GF-D8 (cell line): Measurements from ENCODE around the gene UNC45A.
"Not testable (repeated sequence)": the region's sequence is repeated elsewhere in the genome, so short reads cannot be mapped to it uniquely, and the experiment has no call there.

Experiments
- DNase-seq: peaks from one replicate; lab custom pipeline; 2025; lab: John Stamatoyannopoulos, UW

The UNC45A gene, protein sequence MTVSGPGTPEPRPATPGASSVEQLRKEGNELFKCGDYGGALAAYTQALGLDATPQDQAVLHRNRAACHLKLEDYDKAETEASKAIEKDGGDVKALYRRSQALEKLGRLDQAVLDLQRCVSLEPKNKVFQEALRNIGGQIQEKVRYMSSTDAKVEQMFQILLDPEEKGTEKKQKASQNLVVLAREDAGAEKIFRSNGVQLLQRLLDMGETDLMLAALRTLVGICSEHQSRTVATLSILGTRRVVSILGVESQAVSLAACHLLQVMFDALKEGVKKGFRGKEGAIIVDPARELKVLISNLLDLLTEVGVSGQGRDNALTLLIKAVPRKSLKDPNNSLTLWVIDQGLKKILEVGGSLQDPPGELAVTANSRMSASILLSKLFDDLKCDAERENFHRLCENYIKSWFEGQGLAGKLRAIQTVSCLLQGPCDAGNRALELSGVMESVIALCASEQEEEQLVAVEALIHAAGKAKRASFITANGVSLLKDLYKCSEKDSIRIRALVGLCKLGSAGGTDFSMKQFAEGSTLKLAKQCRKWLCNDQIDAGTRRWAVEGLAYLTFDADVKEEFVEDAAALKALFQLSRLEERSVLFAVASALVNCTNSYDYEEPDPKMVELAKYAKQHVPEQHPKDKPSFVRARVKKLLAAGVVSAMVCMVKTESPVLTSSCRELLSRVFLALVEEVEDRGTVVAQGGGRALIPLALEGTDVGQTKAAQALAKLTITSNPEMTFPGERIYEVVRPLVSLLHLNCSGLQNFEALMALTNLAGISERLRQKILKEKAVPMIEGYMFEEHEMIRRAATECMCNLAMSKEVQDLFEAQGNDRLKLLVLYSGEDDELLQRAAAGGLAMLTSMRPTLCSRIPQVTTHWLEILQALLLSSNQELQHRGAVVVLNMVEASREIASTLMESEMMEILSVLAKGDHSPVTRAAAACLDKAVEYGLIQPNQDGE

DNA sequence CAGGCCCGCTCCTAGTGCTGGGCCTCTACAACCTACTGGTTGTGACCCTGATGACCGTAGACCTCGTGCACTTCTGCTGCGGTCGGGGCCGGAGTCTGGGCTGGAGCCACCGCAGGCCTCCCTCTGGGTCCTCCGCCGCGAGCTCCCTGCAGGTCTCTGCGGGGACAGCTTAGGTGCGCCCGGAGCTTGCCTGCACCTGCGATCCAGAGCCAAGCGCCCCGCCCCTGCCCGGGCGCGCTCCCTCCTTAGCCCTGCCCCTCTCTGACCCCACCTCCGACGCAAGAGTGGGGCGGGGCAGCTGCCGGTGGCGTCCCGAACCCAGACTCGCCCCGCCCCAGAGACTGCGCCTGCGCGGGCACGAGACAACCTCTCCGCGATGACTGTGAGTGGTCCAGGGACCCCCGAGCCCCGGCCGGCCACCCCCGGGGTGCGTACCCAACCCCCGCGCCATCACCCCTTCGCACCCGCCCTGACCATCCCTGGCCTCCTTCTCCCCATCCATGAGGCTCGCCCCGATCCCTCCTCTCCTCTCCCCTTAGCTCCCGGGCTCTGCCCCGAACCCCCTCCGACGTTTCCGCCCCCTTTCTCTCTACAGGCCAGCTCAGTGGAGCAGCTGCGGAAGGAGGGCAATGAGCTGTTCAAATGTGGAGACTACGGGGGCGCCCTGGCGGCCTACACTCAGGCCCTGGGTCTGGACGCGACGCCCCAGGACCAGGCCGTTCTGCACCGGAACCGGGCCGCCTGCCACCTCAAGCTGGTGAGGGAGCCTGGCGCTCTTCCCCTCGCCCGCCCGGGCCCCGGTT, at the start of gene UNC45A:
Gene UNC45A, plus strand, starts transcription at position 337 of the 803 bp plus-strand sequence. Its CDS starts 40 bp downstream, at position 377.
- DNase-seq, result peak; percentile 52

GRCh38 chr15:90885432-90886290, 49.4 kb upstream of the UNC45A start:
- DNase-seq, result peak; percentile 70

DNA sequence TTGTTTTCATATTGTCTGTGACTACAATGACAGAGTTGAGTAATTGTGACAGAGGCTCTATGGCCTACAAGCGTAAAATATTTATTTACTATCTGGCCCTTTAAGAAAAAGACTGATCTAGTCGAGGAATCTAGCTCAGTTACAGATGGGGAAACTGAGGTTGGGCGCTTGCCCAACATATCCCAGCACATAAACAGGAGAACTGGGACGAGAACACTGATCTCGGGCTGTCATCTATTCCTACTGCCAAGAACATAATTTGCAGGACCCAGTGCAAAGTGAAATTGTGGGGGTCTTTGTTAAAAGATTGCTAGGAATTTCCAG, 48.8 kb upstream of the UNC45A start:
- DNase-seq, result no peak

- no peak for DNase-seq
Observed at GRCh38 chr15:90887037-90887481, 48.0 kb upstream of the UNC45A start.

DNA sequence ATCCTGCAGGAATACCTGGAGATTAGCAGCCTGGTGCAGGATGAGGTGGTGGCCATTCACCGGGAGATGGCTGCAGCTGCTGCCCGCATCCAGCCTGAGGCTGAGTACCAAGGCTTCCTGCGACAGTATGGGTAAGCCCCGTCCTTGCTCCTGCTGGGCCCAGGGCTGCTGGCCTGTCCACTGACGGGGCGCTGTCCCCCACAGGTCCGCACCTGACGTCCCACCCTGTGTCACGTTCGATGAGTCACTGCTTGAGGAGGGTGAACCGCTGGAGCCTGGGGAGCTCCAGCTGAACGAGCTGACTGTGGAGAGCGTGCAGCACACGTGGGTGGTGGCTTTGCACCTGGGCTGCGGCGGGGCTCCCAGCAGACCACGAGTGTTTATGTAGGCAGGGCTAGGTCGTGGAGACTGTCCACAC, 45.8 kb upstream of the UNC45A start:
- DNase-seq, result no peak

DNA sequence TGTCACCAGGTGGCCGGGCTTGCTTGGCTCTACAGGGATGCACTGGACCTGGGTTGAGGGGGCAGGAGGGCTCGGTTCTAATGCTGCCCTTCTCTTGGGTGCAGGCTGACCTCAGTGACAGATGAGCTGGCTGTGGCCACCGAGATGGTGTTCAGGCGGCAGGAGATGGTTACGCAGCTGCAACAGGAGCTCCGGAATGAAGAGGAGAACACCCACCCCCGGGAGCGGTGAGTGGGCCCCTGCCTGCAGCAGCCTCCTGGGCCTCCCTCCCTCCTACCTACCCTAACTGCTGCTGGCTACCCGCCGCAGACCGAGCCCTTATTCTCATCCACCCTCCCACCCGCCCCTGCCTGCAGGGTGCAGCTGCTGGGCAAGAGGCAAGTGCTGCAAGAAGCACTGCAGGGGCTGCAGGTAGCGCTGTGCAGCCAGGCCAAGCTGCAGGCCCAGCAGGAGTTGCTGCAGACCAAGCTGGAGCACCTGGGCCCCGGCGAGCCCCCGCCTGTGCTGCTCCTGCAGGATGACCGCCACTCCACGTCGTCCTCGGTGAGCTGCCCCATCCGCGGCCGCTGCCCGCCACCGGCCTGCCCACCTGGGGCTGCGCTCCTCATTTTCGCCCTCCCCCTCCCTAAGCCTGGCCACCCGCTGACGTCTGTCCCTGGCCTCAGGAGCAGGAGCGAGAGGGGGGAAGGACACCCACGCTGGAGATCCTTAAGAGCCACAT, 45.2 kb upstream of the UNC45A start:
- DNase-seq, result no peak

DNA sequence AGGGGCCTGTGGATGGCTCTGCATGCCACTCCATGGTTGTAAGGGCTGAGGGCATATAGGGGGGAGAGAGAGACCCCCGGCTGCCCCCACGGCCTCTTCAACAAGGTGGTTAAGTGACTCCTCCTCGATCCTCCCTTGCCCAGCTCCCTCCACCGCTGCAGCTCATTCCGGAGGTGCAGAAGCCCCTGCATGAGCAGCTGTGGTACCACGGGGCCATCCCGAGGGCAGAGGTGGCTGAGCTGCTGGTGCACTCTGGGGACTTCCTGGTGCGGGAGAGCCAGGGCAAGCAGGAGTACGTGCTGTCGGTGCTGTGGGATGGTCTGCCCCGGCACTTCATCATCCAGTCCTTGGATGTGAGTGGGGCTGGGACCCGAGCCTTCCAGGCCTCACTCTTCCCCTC, 44.2 kb upstream of the UNC45A start:
- DNase-seq, result no peak

DNA sequence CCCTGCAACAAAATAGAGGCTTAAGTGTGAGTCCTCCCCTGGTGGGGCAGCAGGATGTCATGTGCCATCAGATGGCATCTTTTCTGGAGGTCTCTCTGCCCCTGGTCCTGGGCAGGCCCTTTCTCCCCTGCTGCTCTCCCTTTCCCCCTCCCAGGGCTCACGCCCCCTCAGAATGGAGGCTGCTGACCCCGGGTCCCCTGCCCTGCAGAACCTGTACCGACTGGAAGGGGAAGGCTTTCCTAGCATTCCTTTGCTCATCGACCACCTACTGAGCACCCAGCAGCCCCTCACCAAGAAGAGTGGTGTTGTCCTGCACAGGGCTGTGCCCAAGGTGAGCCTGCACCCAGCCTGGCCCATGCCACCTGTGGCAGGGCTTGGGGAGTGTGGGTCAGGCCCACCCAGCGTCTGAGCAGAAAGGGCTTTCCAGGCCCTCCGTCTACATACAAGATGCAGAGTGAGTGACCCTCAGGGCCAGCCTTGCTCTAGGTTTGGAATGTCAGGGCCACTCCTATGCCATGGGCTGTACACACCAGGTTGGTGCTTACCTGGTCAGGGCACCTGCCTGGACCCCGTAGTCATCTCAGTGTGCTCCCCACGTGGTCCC, 43.6 kb upstream of the UNC45A start:
- no peak for DNase-seq

- no peak for DNase-seq
Observed at GRCh38 chr15:90892023-90892422, 43.1 kb upstream of the UNC45A start.

DNA sequence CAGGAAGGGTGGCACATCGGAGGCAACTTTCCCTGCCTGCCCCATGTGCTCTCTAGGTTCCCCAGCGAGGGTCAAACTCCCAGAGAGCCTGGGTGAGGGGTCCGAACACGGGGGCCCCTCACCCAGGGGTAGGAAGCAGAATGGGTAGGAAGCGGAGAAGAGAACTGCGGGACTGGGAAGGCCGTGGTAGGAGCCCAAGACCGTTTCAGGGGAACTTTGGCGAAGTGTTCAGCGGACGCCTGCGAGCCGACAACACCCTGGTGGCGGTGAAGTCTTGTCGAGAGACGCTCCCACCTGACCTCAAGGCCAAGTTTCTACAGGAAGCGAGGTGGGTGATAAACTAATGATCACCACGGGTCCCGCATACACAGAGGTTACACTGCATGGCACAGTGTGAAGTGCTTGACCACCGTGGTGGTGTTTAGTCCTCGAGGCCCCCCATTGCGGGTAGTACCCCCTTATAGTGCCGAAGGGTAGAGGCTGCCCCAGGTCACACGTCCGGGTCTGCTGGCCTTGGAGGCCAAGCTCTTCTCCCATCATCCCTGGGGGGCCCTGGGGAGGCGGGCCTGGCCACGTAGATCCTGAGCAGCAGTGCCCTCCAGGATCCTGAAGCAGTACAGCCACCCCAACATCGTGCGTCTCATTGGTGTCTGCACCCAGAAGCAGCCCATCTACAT, 42.4 kb upstream of the UNC45A start:
- no peak for DNase-seq

GRCh38 chr15:90893175-90894090, 41.7 kb upstream of the UNC45A start:
- DNase-seq, result no peak

- no peak for DNase-seq
Observed at GRCh38 chr15:90895571-90896117, 39.4 kb upstream of the UNC45A start.

DNA sequence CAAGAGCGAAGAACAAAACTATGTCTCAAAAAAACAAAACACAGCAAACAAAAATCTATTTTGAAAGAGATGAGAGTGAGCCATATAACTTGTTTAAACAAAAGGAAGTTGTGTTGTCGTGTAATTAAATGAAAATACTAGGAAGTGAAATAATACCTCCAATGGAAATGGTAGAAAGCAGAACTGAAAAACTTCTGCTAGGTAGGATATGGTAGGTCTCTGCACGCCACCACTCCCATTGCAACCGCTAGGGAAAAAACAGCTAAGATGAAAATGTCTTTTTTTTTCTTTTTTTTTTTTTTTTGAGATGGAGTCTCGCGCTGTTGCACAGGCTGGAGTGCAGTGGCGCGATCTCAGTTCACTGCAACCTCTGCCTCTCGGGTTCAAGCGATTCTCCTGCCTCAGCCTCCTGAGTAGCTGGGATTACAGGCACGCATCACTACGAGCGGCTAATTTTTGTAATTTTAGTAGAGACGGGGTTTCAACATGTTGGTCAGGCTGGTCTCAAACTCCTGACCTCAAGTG, 37.9 kb upstream of the UNC45A start:
- DNase-seq, result not testable (repeated sequence)

DNA sequence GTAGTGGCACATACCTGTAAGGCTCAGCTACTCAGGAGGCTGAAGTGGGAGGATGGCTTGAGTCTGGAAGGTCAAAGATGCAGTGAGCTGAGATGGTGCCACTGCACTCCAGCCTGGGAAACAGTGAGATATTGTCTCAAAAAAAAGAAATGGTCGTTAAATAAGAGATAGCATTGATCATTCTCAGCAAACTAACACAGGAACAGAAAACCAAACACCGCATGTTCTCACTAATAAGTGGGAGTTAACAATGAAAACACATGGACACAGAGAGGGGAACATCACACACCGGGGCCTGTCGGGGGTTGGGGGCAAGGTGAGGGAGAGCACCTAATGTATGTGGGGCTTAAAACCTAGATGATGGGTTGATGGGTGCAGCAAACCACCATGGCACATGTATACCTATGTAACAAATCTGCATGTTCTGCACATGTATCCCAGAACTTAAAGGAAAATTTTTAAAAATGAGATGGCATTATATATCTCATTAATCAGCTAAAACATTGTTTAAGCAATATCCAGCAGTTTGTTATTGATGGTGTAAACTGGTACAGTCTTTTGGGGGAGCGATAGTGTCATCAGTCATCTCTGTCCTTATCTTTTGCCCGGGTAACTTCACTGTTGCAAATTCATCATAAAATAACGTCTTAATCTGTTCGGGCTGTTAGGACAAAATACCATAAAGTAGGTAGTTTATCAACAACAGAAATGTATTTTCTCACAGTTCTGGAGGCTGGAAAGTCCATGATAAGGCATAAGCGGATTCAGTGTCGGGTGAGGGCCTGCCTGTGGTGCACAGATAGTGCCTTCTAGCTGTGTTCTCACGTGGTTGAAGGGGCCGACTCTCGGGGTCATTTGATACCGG, 33.7 kb upstream of the UNC45A start:
- no peak for DNase-seq

- DNase-seq, result peak; percentile 75
Observed at GRCh38 chr15:90902040-90902839, 32.8 kb upstream of the UNC45A start.
